HG02623 (cell line): ENCODE data around the gene HTRA3.
"Not testable (repeated sequence)": the region's sequence is repeated elsewhere in the genome, so short reads cannot be mapped to it uniquely, and the experiment has no call there.

Experiments
- ATAC-seq: cut with Tn5 transposase; IDR thresholded peaks from one replicate; pipeline ENCODE4 v1.9.1; 2021; ENCODE audit warnings: moderate library complexity; ENCODE audit not compliant: unreplicated experiment

The HTRA3 gene

DNA sequence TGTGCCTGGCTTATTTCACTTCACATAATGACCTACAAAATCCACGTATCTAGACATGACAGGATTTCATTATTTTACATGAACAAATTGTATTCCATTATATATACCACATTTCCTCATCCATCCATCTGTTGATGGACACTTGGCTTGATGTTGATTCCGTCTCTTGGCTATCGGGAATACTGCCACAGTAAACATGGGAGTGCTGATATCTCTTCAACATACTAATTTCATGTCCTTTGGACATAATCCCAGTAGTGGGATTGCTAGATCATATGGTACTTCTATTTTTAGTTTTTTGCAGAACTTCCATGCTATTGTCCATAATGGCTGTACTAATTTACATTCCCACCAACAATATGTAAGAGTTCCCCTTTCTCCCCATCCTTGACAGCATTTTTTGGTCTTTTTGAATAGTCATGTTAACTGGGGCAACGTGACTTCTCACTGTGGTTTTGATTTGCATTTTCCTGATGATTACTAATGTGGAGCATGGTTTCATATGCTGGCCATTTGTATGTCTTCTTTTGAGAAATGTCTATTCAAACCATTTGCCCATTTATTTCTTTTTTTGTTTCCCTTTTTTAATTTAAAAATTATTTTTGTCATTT is 68.9 kb downstream of the HTRA3 start:
- no peak for ATAC-seq

DNA sequence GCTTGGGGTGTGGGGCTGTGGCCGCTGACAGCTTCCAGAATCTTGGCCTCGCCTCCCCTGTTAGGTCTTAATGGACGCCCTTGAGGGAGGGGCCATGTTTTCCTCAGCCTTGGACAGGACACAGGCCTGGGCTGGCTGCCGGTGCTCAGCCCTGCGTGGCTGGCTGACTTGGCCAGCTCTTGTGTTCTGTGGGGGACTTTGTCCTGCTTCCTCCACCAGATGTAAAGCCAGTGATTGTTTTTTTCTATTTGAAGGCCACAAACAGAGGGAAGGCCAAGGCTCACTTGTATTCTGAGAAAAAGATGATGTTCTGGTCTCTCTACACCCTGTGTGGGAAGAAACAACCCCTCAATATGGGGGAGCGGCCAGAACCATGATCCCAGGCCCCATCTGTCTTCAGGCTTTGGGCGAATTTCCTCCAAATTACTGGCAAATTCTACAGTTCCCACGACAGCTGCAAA is 71.3 kb downstream of the HTRA3 start:
- ATAC-seq: no peak

DNA sequence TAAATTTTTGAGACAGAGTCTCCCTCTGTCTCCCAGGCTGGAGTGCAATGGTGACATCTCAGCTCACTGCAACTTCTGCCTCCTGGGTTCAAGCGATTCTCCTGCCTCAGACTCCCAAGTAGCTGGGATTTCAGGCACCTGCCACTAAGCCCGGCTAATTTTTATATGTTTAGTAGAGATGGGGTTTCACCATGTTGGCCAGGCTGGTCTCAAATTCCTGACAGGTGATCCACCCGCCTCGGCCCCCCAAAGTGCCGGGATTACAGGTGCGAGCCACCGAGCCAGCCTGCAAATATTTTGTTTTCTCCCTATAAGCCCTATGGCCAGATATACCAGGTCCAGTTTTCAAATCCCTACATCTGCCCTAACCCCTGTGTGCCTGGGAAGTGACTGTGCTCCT is 71.7 kb downstream of the HTRA3 start:
- not testable (repeated sequence) for ATAC-seq

DNA sequence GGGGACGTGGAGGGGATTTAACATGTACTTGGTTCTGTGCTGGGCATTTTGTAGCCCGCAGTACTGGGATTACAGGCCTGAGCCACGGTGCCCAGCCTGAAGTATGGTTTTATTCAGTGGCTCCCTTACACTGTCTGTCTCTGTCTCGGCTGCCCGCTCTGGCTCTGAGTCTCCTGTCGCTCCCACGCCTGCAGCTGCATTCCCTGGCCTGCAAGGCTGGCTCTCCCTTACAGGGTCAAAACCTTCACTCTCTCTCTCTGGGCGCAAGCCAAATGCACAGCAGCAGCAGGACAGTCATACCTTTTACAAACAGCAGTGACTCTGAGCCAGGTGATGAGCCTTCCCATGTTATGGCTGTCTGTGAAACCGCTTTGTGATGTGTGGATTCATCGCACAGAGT is 72.1 kb downstream of the HTRA3 start:
- ATAC-seq: no peak

DNA sequence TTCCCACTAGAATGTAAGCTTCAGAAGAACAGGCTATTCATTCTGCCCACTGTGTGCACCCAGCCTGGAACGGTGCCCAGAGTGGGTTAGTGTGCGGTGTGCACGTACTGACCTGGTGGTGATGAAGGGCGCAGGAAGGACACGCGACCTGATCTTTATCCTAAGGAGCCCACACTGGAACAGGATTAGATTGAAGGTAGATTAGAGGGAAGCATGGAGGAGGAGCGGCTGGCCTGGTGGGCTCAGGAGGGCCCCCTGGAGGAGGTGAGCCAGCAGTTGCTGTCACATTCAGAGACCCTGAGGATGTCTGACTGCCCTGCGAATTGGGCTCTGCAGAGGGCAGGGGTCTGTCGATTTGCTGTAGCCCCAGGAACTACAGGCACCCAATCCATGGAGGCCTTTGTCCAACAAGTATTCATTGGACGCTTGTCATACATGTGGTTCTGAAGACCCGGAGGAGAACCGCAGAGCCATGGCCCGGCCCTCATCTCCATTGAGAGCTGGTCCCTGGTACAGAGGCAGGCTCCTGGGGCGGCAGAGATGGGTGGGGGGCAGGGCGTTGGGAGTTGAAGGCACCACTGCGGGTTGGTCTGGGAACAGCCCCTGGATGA is 73.2 kb downstream of the HTRA3 start:
- no peak for ATAC-seq

DNA sequence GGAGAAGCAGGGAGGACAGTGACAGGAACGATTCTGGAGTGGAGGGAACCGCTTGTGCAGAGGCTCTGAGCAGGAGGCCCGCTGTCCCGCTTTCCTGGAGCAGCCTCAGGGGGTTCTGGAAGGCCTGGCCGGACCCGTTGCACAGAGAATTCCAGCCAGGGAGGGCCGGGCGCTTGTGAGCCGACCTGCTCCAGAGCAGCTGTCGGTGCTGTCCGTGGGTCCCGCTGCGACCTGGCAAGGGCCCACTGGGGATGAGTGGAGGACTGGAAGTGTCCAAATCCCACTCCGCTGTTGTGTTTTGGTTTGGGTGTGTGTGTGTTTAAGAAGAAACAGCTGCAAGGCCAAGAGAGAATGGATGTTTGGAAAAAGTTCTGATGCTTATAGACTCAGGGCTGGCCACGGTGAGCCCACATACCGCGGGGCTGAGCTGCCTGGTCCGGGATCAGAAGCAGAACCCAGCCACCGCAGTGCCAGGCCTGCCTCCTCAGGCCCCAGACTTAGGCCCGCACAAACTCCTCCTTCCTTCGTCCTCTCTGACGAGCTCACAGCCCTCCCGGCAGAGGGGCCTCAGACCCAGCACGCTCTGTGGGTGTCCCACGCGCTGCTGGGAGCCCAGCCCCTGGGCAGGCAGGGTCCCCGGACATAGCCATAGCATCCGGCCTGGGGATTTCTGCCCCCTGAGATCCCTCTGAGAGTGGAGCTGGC is 73.9 kb downstream of the HTRA3 start:
- no peak for ATAC-seq

DNA sequence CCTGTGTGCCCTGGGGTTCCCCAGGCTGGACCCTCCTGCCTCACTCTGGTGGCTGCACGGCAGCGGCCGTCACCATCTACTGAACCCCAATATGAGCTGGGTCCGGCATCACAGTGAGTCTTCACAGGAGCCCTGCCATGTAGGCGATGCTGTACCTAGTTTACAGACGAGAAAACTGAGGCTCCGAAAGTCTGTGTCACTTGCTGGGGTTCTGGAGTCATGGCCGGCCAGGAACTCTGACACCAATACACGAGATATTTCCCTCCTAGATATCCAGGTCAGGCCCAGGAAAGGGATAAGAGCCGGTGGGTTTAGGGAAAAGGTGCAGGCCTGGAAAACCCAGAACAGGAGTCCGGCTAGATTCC is 74.4 kb downstream of the HTRA3 start:
- ATAC-seq: no peak

DNA sequence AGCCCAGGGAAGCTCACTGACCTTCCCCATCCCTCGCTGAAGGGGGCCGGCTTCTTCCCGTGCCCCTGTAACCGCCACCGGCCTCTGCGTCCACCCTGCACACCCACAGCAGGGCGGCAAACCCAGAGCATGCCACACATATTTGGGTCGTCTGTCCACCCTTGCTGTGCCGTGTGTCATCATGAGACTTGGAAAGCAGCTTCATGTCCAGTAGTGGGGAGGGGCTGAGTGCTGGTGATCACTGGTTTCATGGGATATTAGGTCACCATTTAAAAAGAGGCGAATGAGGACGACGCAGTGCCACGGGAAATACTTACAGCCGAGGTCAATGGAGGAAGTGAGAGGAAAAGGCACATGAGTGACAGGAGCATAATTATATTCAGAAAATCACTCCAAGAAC is 74.8 kb downstream of the HTRA3 start:
- ATAC-seq: no peak

DNA sequence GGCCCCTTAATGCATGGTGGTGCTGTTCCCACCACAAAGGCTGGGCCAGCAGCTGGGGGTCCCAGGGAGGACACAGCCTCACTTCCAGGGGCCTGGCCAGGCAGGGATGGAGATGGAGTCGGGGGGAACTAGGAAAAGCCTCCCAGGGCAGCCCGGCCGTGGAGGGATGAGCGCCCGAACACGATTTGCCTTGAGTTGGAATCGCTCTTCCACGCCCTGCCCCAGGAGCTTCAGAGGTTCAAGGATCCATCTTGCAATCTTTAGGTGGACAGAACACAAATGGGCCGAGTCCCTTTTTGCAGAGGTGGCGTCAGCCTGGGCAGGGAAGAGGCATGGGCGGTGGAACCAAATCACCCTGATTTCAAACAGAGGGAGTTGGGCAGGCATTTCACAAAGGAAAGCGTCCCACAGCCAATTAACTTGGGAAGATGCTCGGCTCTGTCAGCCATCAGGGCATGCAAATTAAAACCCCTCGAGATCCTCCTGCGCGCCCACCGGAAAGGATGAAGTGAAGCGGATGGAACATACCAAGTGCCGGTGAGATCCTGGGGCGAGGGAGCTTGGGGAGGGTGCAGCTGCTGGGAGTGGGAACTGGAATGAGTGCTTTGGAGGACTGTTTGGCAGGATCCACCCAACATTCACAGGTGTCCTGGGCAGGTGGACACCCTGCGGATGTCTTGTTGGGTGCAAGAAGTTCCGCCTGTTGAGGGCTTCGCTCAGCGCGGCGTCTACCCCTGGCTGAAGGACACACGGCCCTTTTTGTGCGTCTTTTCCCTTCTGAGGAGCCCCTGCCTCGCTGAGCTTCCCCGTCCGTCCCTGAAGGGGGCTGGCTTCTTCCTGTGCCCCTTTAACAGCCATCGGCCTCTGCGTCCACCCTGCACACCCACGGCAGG is 75.7 kb downstream of the HTRA3 start:
- no peak for ATAC-seq

DNA sequence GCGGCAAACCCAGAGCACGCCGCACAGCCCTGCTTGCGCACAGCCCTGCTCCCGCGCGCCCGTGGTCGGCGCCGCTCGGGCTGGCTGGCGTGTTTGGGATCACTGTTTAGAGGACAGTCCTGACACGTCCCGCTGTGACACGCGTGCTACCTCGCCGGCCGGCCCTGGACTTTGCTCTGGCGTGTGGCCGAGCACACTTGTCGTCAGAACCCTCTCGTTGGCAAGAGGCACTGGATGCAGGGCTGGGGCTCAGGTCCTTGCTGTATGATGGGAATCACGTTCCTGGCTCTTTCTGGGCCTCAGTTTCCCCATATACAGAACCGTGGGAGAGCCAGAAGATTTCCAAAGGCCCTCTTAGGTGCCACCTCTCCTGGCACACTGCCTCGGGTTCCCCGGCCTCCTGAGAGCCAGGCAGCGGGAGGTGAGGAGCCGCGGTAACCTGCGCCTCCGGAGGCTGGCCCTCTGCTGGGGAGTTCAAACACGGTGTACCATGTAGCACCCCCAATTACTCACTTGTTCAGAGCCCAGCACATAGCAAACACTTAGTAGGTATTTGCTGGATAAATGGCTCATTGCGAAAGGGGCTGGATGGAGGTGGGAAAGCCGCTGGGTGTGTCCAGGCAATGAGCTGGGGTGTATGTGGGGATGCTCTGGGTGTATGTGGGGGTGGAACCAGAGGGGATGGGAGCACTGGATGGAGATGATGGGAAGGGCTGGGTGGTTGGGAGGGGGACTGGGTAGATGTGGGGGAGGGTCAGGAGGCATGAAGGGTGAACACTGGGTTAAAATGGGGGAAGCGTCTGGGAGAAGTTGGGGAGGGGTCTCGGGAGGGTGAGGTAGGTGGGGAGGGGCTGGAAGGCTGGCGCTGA is 76.6 kb downstream of the HTRA3 start:
- ATAC-seq: no peak

DNA sequence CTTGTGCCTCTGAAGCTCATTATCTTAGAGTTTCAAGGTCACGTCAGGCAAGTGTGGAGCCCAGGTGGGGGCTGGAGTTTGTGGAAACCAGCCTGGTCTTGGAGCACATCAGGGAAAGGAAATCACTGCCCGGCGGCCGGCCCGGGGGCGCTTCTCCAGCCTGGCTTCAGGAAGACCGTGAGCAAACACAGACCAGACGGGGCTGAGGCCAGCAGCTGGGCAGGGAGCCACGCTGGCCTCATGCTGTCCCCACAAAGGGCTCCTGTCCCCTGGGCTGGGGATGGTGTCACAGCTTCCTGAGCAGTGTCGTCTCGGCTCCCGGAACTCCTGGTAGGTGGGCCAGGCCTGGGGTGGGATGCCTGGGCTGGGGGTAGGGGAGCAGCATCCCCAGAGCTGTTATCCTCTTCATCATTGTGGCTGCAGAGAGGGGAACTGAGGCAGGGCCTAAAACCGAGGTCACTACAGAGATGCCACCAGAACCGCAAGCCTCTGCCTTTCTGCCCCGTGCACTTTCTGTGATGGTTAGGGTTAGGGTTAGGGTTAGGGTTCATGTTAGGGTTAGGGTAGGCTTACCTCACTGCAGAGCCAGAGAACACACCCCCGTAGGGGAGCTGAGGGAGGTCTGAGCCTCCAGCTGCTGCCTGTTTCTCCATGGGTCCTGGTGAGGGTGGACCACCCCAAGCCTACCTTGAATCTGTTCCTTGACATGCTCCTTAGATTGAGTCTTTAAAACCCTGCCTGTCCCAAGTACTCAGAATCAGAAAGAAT is 77.5 kb downstream of the HTRA3 start:
- no peak for ATAC-seq

DNA sequence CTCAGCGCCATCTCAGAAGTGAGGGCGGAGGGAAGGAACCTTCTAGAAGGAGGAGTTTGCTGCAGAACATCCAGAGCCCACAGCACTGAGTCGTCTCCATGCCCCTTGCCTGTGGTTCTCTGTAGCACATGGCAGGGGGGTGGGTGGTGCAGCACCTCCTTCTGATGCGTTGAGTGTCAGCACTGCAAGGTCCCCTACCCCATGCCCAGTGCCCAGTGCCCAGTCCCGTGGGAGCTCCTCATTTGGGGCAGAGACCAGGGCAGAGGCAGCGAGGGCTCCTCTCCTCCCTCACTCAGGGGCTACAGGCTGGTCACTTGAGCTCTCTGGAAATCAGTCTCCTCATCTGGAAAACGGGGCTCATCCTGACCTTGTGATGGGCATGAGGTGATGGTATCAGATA is 78.1 kb downstream of the HTRA3 start:
- no peak for ATAC-seq

DNA sequence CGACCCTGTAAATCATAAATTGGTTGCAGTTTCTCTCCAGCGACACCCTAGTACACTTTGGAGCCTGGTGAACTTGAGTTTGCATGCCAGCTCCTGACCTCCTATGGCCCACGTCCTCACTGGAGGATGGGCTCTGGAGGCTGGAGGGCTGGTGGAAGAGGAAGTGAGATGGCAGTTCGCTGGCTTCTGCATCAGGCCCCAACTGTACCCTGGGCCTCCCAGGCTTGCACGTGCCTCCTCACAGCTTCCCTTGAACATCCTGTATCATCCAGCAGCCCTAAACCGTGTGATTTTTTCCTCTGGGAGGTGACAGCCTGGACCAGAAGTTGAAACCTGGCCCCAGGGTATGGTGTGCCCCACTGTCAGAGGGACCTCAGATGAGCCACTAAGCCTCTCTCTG is 78.5 kb downstream of the HTRA3 start:
- ATAC-seq: no peak

DNA sequence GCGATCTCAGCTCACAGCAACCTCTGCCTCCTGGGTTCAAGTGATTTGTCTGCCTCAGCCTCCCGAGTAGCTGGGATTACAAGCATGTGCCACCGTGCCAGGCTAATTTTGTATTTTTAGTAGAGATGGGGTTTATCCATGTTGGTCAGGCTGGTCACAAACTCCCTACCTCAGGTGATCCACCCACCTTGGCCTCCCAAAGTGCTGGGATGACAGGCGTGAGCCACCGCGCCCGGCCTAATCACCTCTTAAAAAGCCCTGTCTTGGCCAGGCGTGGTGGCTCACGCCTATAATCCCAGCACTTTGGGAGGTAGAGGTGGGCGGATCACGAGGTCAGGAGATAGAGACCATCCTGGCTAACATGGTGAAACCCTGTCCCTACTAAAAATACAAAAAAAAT is 79.7 kb downstream of the HTRA3 start:
- ATAC-seq: not testable (repeated sequence)

DNA sequence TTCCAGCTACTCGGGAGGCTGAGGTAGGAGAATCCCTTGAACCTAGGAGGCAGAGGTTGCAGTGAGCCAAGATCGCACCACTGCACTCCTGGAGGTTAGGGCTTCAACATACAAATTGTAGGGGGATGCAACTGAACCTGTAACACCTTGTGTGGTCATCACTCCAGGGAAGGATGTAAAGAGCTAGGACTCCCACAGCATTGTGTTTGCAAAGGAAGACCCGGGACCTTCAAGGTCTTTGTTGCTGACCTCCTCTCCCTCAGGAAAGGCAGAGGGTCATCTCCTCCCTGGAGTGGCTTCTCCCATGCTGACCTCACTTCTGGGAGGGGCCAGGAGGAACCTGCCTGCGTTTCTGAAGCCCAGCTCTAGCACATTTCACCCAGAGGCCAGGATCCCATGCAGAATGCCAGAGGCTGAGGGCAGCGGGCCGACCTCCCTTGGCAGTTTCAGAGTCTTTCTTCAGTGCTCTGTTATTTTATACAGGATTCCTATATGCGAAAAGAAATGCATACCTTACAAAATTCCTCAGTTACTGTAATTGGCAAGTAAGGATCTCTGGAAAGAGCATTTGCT is 80.2 kb downstream of the HTRA3 start:
- no peak for ATAC-seq

DNA sequence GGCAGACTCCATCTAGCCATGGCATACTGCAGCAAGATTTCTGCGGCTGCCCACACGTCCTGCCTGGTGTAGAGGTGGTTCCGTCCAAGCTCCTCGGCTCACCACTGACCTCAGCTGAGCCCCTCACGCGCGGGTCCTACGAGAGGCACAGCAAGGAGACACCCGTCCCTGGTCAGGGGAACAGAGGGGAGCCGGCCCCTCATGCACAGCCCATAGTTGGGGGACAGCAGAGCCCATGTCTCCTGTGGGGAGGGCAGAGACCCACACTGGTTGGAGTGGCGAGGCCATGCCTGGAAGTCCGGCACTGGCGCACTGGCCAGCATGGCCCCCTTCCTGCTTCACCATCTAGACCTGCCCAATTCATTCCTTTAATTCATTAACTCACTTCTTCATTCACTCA is 80.8 kb downstream of the HTRA3 start:
- no peak for ATAC-seq

DNA sequence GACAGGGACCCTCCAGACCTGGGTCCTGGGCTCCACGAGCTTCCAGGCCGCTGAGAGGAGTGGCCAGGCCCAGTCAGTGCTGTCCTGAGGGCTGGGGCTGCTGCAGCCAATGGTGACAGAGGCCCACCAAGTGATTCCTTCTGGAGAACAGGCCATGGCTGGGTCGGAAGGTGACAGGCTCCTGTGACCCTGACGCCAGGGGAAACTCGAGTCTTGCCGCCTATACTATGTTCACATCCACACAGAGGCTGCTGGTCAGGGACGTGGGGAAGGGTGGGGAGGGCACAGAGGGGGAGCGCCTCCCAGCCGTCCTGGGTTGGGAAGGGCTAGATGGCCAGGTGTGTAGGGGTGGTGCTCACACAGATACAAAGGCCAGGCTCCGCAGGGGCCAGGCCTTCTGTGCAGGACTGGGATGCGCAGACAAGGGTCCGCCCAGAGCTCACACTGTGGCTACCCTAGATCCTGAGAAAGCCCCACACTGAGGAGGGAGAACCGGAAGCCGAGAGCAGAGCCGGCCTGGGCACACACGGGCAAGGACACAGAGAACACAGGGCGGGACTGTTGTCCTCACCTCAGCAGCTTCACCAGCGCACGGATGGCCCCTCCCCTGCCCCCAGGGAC is 81.4 kb downstream of the HTRA3 start:
- no peak for ATAC-seq

DNA sequence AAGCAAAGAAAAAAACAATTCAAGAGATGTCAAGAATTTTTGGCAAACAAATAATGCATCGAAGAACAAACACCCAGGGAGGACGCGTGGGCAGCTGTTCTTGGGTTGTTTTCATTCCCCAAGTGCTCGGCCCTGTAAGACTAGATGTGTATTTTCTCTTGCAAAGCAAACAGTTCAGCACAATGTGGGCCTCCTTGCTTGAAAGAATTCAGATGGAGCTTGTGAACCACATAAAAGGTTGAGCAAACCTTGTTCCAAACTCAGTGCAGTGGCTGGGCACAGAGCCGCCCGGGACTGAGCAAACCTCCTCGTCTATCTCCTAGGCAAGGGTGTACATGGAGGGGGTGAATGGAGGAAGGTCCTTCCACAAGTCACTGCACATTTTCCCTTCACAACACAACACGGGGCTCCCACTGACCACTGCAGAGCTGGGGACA is 82.4 kb downstream of the HTRA3 start:
- no peak for ATAC-seq
